Measurements from ENCODE around the gene COQ7. TPM values are rescaled to one million over a fixed set of nuclear protein-coding genes. Genes with fewer than 3 reads are reported as not detected.
A peak's percentile ranks its signal among the peaks of the same experiment; 100 is the strongest.

COQ7 gene
- total RNA-seq, 1 experiment from 2014 or later, result 39.6 TPM

GRCh38 chr16:19127674-19128131 lies 60.3 kb downstream of the COQ7 start:
- Histone ChIP-seq H3K9me3 (ENCODE audit: control insufficient read depth, insufficient read depth, low read depth, low read length) (no peaks in the 10 kb centered on the region), H3K27me3 (ENCODE audit: control insufficient read depth, insufficient read depth, low read length) (no peaks in the 10 kb centered on the region), H3K27ac (ENCODE audit: low read length) (no peak overlapping the region), H3K4me1 (ENCODE audit: control insufficient read depth, insufficient read depth, low read length) (peaks cover 38% of the 10 kb centered on the region), H3K4me3 (ENCODE audit: low read depth in 2 of 2, low read length in 2 of 2) (no peak overlapping the region), H3K36me3 (ENCODE audit: control insufficient read depth, insufficient read depth, low read length) (no peaks in the 10 kb centered on the region)
- no TSS peak for BruUV-seq (replicated peaks)
- intact Hi-C loops (cut with micrococcal nuclease; ENCODE audit: unreplicated experiment), result no loop called here
- POLR2A ChIA-PET, result no interaction called here
- no peak for ATAC-seq
- TF ChIP-seq SIN3A (IDR thresholded peaks at IDR 0.05; ENCODE audit: borderline replicate concordance, insufficient read depth, low read depth, low read length) (no peak), REST (IDR thresholded peaks at IDR 0.05; ENCODE audit: insufficient read depth in 1 of 2, low read depth in 2 of 2, low read length in 1 of 2) (no peak), CTCF (IDR thresholded peaks at IDR 0.05) (no peak), POLR2AphosphoS5 (IDR thresholded peaks at IDR 0.05; ENCODE audit: low read depth, low read length) (no peak), TCF7L2 (IDR thresholded peaks at IDR 0.05; ENCODE audit: low read depth, low read length) (no peak)
- no peak for DNase-seq (ENCODE audit: low read depth, low spot score)
- in situ Hi-C loops (cut with HindIII; ENCODE audit: low pct_unique_long_range_greater_than_20kb, low sequenced_read_pairs), result no loop called here
- CTCF ChIA-PET, result no interaction called here

GRCh38 chr16:19128454-19129200 lies 61.2 kb downstream of the COQ7 start:
- BruUV-seq (replicated peaks), result no TSS peak
- no peaks in the 10 kb centered on the region for H3K36me3 ChIP-seq (ENCODE audit: control insufficient read depth, insufficient read depth, low read length)
- intact Hi-C loops (cut with micrococcal nuclease; ENCODE audit: unreplicated experiment), result no loop called here
- ChIA-PET POLR2A (no interaction called here), CTCF (no interaction called here)
- ATAC-seq (no peak), DNase-seq (ENCODE audit: low read depth, low spot score) (no peak)
- H3K27me3 ChIP-seq (ENCODE audit: control insufficient read depth, insufficient read depth, low read length), result no peaks in the 10 kb centered on the region
- no peaks in the 10 kb centered on the region for H3K9me3 ChIP-seq (ENCODE audit: control insufficient read depth, insufficient read depth, low read depth, low read length)
- in situ Hi-C loops (cut with HindIII; ENCODE audit: low pct_unique_long_range_greater_than_20kb, low sequenced_read_pairs), result no loop called here
- no peak overlapping the region for H3K4me3 ChIP-seq (ENCODE audit: low read depth in 2 of 2, low read length in 2 of 2)
- peak overlapping the region; percentile 25; the same call in 1 of the 2 replicates for H3K27ac ChIP-seq (ENCODE audit: low read length)
- H3K4me1 ChIP-seq (ENCODE audit: control insufficient read depth, insufficient read depth, low read length), result peaks cover 37% of the 10 kb centered on the region
- TF ChIP-seq POLR2AphosphoS5 (IDR thresholded peaks at IDR 0.05; ENCODE audit: low read depth, low read length) (no peak), SIN3A (IDR thresholded peaks at IDR 0.05; ENCODE audit: borderline replicate concordance, insufficient read depth, low read depth, low read length) (no peak), TCF7L2 (IDR thresholded peaks at IDR 0.05; ENCODE audit: low read depth, low read length) (no peak), REST (IDR thresholded peaks at IDR 0.05; ENCODE audit: insufficient read depth in 1 of 2, low read depth in 2 of 2, low read length in 1 of 2) (no peak)

Other genes starting within 250 kb of the COQ7 start
- 113 TPM for gene SMG1, start 141.2 kb upstream of the COQ7 start, total RNA-seq (2021; ENCODE audit: unreplicated experiment)
- 5.1 TPM for gene TMC7, start 83.7 kb upstream of the COQ7 start, total RNA-seq (2021; ENCODE audit: unreplicated experiment)
- 83.2 TPM for gene ITPRIPL2, start 46.4 kb downstream of the COQ7 start, total RNA-seq (2021; ENCODE audit: unreplicated experiment)
- gene SYT17, start 100.6 kb downstream of the COQ7 start, total RNA-seq (2021; ENCODE audit: unreplicated experiment), result 5.4 TPM
- gene CLEC19A, start 218.1 kb downstream of the COQ7 start, total RNA-seq (2021; ENCODE audit: unreplicated experiment), result not detected